ENCODE results near the gene CCDC24.

The CCDC24 gene

GRCh38 chr1:44035726-44036408 is 44.5 kb downstream of the CCDC24 start:
- FAIRE-seq: no peak
- no peak for DNase-seq (ENCODE audit: extremely low spot score, insufficient read length, low read depth)

- FAIRE-seq: peak; percentile 82
- peak; percentile 37 for DNase-seq (ENCODE audit: extremely low spot score, insufficient read length, low read depth)
Observed at GRCh38 chr1:44036409-44037139, 45.2 kb downstream of the CCDC24 start.

GRCh38 chr1:44037154-44037553 is 45.8 kb downstream of the CCDC24 start:
- FAIRE-seq (no peak), DNase-seq (ENCODE audit: extremely low spot score, insufficient read length, low read depth) (no peak)

DNA sequence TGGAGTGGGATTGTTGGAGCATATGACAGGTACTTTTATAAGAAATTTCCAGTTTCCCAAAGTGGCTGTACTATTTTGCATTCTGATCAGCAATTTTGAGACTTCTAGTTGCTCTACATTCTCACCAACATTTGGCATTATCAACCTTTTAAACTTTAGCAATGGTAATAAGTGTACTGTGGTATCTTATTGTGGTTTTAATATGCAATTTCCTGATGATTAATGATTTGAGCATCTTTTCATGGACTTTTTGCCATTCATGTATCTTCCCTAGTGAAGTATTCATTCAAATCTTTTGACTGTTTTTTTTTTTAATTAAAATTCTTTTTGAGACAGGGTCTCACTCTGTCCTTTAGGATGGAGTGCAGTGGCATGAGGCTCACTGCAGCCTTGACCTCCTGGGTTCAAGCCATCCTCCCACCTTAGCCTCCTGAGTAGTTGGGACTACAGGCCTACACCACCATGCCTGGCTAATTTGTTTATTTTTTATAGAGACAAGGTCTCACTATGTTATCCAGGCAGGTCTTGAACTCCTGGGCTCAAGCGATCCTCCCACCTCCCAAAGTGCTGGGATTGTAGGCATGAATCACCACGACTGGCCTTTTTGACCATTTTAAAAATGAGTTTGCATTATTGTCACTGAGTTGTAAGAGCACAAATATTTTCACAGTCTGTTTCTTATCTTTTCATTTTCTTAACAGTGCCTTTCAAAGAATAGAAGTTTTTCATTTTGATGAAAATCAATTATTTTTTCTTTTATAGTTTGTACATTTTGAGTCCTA is 47.7 kb downstream of the CCDC24 start:
- FAIRE-seq (no peak), DNase-seq (ENCODE audit: extremely low spot score, insufficient read length, low read depth) (no peak)

DNA sequence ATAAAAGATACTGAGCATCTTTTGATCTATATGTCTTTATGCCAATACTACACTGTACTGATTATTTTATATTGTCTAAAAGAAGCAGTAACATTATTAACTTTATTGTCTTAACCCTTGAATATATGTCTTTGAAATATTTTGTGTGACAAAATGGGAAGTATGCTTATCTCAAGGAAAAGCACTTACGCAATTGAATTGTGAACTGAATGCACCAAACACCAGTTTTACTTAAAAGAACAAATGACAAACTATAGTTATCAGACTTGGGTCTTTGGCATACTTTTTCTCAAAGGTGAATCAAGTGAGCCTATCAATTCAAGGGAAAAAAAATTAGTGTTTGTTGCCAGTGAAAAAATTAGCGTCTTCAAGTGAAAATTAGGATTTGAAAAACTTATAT is 49.0 kb downstream of the CCDC24 start:
- FAIRE-seq (no peak), DNase-seq (ENCODE audit: extremely low spot score, insufficient read length, low read depth) (no peak)

- FAIRE-seq (no peak), DNase-seq (ENCODE audit: extremely low spot score, insufficient read length, low read depth) (no peak)
Observed at GRCh38 chr1:44040846-44041245, 49.4 kb downstream of the CCDC24 start.

GRCh38 chr1:44043176-44044070 is 52.0 kb downstream of the CCDC24 start:
- DNase-seq (ENCODE audit: extremely low spot score, insufficient read length, low read depth): no peak
- no peak for FAIRE-seq

- DNase-seq (ENCODE audit: extremely low spot score, insufficient read length, low read depth) (no peak), FAIRE-seq (no peak)
Observed at GRCh38 chr1:44044071-44044801, 52.8 kb downstream of the CCDC24 start.

GRCh38 chr1:44045064-44045463 is 53.7 kb downstream of the CCDC24 start:
- no peak for FAIRE-seq
- no peak for DNase-seq (ENCODE audit: extremely low spot score, insufficient read length, low read depth)

All from GM18507 (cell line).